ENCODE data around the gene PCDHGA1.
"Not testable (repeated sequence)": the region's sequence is repeated elsewhere in the genome, so short reads cannot be mapped to it uniquely, and the experiment has no call there.

Gene PCDHGA1

DNA sequence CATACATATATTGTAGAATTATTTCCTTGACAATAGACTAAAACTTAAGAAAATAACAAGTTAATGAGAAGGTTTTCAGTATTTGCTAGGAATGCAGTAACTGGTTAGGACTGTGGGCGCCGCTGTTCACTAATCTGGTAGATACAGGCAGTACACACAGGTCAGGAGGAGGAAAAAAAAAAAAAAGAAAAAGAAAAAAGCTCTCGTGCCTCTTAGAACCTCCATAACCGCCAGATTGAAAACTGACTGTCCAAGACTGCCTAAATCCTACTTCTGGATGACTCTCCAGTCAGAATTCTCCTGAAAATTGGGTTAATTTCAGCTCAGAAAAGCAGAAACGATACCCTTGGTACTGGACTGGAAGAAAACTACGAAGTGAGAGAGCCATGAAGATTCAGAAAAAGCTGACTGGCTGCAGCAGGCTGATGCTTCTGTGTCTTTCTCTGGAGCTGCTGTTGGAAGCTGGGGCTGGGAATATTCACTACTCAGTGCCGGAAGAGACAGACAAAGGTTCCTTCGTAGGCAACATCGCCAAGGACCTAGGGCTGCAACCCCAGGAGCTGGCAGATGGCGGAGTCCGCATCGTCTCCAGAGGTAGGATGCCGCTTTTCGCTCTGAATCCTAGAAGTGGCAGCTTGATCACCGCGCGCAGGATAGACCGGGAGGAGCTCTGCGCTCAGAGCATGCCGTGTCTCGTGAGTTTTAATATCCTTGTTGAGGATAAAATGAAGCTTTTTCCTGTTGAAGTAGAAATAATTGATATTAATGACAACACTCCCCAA lies at the start of gene PCDHGA1:
Gene PCDHGA1 (plus strand): TSS at position 216 of the 782 bp plus-strand sequence.
- peak; percentile 28 for DNase-seq (ENCODE audit: low spot score)

DNA sequence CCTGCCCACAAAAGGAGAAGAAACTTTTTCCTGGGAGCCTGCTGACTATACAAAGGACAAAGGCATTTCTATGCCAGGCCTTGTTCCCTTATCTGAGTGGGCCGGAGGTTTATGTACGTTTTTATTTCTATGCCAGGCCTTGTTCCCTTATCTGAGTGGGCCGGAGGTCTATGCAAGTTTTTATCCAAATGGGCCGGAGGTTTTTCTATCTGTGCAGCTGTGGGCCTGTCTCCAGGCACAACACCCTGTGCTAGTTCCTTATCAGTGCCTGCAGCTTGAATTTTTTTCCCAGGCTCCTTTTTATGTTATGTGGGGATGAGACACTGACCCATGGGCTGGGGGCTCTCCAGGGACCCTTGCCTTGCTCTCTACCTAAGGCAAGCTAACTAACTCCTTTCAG lies 31.9 kb upstream of the PCDHGA1 start:
- peak; percentile 14 for DNase-seq (ENCODE audit: low spot score)

DNA sequence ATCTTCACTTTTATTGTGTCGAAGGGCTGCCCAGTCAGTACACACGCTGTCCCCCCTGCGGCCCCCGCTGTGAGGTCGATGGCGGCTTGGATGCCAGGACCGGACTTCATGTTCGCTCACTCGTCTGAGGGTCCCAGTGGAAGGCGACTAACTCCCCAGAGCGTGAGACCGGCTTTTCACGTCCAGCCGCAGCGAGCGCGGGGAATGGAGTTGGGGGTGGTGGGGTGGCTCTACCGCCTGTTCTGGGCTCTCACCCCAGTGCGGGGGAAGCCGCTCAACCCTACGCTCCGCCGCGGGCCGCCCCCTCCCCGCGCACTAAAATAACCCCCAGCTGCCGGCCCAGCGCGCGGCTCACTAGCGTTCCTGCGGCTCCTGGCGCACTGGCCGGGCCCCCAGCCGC lies 26.6 kb upstream of the PCDHGA1 start, which contains the start of gene SLC25A2:
Gene SLC25A2 (minus strand): TSS at position 294 of the 400 bp plus-strand sequence. CDS start 184 bp downstream, at position 110.
- no peak for DNase-seq (ENCODE audit: low spot score)

DNA sequence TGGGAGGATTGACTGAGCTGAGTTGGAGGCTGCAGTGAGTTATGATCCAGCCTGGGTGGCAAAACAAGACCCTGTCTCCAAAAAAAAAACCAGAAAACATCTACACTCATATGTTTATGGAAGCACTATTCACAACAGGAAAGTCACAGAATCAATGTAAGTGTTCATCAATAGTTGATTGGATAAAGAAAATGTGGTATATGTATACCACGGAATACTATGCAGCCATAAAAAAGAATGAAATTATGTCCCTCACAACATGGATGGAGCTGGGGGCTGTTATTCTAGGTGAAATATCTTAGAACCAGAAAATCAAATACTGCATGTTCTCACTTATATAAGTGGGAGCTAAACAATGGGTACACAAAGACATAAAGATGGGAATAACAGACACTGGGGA lies 23.7 kb upstream of the PCDHGA1 start:
- DNase-seq (ENCODE audit: low spot score): no peak

DNA sequence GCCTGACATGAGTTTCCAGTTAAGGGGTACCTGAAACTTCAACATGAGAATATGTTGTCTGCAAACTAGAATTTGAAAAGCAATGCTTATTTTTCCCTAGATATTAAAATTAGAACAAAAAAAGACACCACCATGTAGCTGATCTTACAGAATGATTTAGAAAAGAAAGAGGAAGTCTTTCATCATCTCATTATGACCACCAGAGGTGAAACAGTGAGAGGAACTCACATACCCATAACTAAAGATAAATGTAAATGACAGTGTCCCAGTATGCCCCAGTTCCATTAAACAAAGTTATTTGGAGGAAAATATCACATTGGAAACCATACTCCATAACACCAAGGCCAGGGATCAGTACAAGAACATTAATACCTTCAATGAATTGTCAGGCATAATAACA lies 16.6 kb upstream of the PCDHGA1 start:
- DNase-seq (ENCODE audit: low spot score): no peak

DNA sequence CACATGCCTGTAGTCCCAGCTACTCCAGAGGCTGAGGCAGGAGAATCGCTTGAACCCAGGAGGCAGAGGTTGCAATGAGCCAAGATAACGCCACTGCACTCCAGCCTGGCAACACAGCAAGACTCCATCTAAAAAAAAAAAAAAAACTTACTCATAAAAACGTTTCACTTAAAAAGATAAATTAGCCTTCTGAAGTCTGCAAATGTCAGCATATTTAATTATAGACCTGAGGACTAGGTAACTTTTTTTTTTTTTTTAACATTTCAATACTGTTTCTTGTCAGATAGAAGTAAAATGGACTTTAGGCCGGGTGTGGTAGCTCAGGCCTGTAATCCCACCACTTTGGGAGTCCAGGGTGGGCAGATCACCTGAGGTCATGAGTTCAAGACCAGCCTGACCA lies 13.4 kb upstream of the PCDHGA1 start:
- not testable (repeated sequence) for DNase-seq (ENCODE audit: low spot score)

DNA sequence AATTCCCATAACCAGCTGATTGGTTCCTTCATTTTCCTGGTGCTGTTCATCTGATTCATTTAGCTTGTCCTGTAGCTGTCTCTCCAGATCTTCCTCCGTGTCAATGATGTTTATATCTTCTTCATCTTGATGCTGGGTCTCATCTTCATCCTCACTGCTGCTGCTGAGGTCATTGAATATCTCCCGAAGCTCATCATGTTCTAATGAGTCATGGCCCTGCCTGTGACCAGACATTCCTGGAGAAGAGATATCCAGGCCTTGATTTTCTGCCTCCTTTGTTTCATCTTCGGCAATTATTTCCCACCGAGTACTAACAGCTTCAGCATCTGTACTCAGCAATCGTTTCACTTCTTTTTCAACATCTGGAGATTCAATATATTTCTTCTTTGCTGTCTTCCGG lies 11.1 kb upstream of the PCDHGA1 start:
- DNase-seq (ENCODE audit: low spot score): no peak

DNA sequence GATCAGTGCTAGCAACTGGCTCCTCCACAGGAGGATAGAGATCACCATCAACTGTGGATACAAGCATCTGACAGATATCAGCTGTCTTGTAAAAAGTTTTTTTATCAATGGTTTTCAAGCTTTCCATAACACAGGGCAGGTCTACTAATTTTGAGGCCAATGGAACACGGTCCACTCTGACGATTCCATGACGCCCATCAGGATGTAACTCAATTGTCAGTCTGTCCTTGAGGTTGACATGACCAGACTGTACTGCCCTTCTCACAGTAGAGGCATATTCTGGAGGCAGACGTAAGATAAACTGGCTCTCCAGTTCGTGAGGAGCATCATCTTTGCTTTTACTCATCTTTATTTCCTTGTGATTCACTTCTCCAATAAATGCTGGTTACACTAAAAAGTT lies 10.6 kb upstream of the PCDHGA1 start:
- no peak for DNase-seq (ENCODE audit: low spot score)

DNA sequence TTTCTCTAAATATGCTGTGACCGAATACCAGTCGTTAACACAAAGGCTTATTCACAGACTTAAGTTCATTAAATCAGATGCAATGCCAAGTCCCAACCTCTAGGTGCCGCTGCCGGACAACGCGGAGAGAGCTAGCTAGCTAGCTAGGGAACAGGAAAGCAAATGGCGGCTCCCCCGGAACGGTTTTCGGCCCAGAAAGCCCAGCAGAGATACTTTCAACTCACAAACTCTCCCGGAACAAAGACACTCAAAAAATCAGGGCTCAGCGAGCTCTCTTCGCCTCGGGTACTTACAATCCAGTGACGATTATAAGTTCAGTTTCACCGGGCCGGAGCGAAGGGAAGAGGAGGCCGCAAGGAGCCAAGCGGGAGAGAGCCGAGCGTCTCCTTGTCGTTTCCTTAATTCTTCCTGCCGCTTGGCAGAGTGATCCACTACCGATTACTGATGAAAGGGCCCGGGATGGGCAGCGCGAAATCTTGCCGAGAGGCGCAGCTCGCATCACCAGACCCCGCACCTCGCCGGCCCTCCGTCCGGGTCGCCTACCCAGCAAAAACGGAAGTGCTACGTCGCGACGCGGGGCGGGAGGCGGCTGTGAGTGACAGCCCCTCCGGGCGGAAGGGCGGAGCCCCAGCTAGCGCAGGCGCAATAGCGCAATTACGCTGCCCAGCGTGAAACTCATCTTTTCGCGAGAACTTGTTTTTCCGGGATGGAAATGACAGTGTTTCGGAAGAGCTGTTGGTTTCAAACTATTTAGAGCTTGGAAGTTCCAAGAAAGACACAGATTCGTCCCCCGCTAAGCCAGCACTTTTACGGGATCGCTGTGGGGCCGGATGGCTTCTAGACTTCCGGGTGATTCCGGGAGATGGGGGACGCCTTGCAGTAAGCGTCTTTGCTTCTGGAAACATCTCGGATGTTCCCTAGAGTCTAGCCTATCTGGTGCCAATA lies 9.8 kb upstream of the PCDHGA1 start, which contains the start of gene TAF7:
Gene TAF7 (minus strand): TSS at position 560 of the 945 bp plus-strand sequence. CDS start 740 bp downstream, outside the sequence.
- peak; percentile 69 for DNase-seq (ENCODE audit: low spot score)

DNA sequence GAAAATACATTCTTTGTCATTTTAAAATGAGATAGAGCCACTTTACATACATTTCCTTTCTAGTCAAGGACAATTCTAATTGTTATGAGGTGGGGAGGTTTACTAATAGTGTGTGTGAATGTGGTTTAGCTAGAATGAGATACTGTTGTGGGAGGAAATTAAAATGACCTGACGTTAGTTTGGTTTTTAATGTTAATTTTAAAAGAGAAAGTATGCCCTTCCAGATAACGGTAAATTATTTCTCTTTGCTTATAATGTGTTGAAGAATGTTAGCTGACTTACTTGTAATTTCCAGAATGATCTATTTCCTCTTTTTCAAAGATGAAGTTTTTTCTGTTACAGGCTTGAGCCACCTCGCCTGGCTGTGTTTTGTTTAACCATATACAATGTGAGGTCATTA lies 8.1 kb upstream of the PCDHGA1 start:
- no peak for DNase-seq (ENCODE audit: low spot score)

DNA sequence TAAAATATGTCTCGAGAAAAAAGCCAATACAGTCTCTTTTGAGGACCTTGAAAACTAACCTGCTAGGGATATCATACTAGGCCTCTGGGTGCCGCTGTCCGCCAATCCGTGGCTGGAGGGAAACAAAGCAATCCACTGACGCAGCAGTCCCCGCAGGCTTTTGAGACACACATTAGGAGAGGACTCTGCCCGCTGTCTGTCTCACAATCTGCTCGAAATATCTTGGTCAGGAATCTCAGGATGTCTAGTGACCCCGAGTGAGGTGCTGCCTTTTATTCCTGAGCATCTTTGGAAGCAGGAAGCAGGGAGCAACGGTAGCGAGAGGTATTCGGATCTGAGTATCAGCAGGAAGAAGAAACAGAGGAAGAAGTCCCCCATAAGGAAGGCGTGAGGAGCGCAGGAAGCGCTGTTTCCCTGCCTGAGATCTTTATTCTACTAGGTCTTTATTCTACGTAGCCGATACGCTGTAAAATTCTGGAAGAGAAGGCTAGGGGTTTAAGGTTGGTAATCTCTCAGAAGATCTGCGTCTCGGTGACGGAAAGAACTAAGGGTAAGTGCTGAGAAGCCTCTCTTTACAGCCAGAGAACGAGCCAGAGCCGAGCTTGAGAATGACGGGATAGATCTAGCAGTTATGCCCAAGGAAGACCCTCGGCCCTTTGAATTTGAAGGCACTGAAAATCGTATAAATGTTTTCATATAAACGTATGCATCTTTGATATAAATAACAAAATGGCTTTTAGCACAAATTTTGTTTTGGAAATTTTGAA lies 4.0 kb upstream of the PCDHGA1 start:
- peak; percentile 16 for DNase-seq (ENCODE audit: low spot score)

DNA sequence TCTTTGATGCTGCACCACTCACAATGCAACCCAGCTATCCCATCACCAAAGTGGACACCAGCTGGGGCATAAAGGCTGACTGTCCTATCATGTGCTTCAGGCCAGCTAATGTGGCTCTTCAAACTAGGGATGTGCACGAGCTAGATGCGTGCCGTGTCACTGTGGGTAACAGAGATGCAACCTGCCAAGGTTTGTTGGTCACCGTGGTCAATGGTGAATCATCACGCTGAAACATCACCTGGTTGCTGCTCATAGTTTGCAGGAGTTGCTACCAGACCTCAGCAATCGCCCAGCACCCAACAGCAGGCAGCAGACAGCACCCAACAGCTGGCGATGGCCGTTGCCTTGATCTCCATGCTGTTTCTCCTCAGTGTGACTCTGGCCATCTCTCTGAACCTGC lies 2.1 kb upstream of the PCDHGA1 start:
- no peak for DNase-seq (ENCODE audit: low spot score)

DNA sequence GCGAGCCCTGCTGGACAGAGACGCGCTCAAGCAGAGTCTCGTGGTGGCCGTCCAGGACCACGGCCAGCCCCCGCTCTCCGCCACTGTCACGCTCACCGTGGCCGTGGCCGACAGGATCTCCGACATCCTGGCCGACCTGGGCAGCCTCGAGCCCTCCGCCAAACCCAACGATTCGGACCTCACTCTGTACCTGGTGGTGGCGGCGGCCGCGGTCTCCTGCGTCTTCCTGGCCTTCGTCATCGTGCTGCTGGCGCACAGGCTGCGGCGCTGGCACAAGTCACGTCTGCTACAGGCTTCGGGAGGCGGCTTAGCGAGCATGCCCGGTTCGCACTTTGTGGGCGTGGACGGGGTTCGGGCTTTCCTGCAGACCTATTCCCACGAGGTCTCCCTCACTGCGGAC lies 2.3 kb downstream of the PCDHGA1 start:
- not testable (repeated sequence) for DNase-seq (ENCODE audit: low spot score)

DNA sequence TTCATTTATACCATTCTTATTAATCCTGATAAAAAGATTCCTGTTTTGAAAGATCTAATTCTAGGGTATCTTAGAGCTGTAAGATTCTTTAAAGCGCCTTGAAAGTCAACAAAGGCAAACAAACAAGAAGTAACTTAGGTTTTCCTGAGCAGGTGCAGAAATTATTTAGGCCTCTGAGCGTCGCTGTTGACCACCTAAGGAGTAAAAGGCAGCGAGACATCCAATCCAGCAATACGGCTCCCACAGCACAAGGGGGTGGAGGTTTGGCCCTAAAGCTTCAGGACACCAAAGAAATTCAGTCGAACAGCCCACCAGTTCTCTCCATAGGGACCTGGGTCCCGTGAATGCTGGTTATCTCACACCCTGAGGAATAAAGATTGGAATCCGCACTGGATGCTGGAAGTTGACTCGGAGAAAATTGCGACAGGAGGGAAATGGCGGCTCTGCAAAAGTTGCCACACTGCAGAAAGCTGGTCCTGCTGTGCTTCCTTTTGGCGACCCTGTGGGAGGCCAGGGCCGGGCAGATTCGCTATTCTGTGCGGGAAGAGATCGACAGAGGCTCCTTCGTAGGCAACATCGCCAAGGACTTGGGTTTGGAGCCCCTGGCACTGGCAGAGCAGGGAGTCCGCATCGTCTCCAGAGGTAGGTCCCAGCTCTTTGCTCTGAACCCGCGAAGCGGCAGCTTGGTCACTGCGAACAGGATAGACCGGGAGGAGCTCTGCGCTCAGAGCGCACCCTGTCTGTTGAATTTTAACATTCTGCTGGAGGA lies 8.4 kb downstream of the PCDHGA1 start, which contains the start of gene PCDHGA2:
Gene PCDHGA2 (plus strand): TSS at position 223 of the 769 bp plus-strand sequence.
- DNase-seq (ENCODE audit: low spot score): peak; percentile 9

DNA sequence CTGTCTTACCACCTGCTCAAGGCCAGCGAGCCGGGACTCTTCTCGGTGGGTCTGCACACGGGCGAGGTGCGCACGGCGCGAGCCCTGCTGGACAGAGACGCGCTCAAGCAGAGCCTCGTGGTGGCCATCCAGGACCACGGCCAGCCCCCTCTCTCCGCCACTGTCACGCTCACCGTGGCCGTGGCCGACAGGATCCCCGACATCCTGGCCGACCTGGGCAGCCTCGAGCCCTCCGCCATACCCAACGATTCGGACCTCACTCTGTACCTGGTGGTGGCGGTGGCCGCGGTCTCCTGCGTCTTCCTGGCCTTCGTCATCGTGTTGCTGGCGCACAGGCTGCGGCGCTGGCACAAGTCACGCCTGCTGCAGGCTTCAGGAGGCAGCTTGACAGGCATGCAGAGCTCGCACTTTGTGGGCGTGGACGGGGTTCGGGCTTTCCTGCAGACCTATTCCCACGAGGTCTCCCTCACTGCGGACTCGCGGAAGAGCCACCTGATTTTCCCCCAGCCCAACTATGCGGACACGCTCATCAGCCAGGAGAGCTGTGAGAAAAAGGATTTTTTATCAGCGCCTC lies 10.6 kb downstream of the PCDHGA1 start:
- not testable (repeated sequence) for DNase-seq (ENCODE audit: low spot score)

DNA sequence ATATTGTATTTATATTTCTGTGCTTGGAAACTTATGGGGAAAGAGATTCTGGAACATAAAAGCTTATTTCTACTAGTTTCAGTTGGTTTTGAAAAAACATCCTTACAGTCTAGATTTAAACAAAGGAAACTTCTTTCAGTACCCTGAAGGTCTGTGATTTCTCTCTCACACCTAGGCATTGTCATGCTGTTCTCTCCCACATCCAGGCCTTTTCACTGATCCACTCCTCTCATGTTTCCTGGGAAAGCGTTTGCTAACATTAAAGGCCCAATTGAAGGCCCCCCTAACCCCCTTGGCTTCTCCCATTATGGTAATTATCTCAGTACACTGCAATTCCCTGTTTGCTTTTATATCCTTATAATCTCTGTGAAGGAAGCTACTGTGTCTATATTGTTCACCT lies 12.5 kb downstream of the PCDHGA1 start:
- no peak for DNase-seq (ENCODE audit: low spot score)

DNA sequence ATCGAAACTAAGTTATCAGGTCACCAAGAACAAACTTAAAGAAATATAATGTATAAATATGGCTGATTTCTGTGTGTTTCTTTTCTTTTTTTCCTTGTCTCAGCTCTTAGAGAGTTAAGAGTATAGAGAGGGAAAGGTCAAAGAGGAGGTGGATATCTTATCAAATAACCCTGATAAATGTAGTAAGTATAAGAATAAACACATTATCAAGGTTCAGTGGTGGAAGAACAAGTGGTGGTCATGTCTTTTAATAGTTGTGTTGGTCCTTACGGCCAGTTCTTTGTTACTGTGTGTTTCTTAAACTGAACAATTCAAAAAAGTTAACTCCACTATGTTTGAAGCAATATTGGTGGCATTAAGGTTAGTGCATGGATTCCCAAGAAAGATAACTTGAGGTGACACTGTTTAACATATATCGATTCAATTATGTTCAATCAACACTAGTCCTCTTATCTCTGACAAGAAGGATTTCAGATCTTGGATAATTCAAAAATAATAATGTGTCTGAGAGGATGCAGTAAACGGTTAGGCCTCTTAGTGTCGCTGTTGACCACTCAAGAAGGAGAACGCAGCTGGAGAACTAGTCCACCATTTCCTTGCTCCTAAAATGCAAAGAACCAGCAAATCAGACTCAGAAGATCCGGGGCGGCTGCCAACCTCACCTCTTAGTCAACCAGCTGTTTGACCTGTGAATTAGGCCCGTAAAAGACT lies 13.1 kb downstream of the PCDHGA1 start, which contains the start of gene PCDHGA3:
Gene PCDHGA3 (plus strand): TSS at position 588 of the 711 bp plus-strand sequence. CDS start 205 bp downstream, outside the sequence.
- no peak for DNase-seq (ENCODE audit: low spot score)

DNA sequence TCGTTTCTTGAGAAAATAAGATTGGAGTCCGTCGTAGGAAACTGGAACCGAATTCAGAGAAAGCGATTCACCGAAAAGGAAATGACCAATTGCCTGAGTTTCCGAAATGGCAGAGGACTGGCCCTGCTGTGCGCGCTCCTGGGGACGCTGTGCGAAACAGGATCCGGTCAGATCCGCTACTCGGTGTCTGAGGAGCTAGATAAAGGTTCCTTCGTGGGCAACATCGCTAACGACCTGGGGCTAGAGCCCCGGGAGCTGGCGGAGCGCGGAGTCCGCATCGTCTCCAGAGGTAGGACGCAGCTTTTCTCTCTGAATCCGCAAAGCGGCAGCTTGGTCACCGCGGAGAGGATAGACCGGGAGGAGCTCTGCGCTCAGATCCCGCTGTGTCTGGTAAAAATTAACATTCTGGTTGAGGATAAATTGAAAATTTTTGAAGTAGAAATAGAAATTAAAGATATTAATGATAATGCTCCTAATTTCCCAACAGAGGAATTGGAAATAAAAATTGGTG lies 13.7 kb downstream of the PCDHGA1 start:
- DNase-seq (ENCODE audit: low spot score): no peak

DNA sequence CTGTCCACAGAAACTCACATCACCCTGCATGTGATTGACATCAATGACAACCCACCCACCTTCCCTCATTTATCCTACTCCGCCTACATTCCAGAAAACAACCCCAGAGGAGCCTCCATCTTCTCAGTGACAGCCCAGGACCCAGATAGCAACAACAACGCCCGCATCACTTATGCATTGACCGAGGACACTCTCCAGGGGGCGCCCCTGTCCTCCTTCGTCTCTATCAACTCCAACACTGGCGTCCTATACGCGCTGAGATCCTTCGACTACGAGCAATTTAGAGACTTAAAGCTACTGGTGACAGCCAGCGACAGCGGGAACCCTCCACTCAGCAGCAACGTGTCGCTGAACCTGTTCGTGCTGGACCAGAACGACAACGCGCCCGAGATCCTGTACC lies 15.0 kb downstream of the PCDHGA1 start:
- DNase-seq (ENCODE audit: low spot score): no peak

DNA sequence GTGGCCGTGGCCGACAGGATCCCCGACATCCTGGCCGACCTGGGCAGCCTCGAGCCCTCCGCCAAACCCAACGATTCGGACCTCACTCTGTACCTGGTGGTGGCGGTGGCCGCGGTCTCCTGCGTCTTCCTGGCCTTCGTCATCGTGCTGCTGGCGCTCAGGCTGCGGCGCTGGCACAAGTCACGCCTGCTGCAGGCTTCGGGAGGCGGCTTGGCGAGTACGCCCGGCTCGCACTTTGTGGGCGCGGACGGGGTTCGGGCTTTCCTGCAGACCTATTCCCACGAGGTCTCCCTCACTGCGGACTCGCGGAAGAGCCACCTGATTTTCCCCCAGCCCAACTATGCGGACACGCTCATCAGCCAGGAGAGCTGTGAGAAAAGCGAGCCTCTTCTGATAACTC lies 15.7 kb downstream of the PCDHGA1 start:
- not testable (repeated sequence) for DNase-seq (ENCODE audit: low spot score)
